ENCODE results near the gene PLEKHA8. TPM values are rescaled to one million over a fixed set of nuclear protein-coding genes. Genes with fewer than 3 reads are reported as not detected.

Gene PLEKHA8
- total and polyA plus RNA-seq, 10 of the 15 experiments (the other 5 are each of a cell fraction or from before 2014, with no cell fraction given) = 1.1 to 13.2 (median 5.7) TPM

- intact Hi-C loops (cut with micrococcal nuclease; ENCODE audit: unreplicated experiment) = loop anchor here (2.0 kb wide), 1 partner anchor 38 kb away; the partner anchor contains the start of gene SCRN1
- Histone ChIP-seq H3K27ac (ENCODE audit: control insufficient read depth, insufficient read depth) (peak within 1 kb of the TSS; percentile 77), H2AFZ (ENCODE audit: control insufficient read depth, low read depth, low read length) (peak within 1 kb of the TSS; percentile 93), H3K27me3 (replicated peaks in 1 of 2; ENCODE audit: control insufficient read depth in 2 of 2, insufficient read depth in 2 of 2, low read length in 1 of 2) (no peaks in the 10 kb centered on the region), H3K4me2 (ENCODE audit: control insufficient read depth, insufficient read depth) (peak within 1 kb of the TSS; percentile 99), H3K79me2 (ENCODE audit: control insufficient read depth, insufficient read depth, low read length) (peaks cover 33% of the 10 kb centered on the region), H3K9ac (ENCODE audit: control insufficient read depth, insufficient read depth, low read length) (peak within 1 kb of the TSS; percentile 86), H3K9me3 (replicated peaks; ENCODE audit: control insufficient read depth, insufficient read depth, low read length) (no peaks in the 10 kb centered on the region), H3K4me1 (ENCODE audit: control insufficient read depth, insufficient read depth, low read length) (no peaks in the 10 kb centered on the region; the same call in 1 of the 2 replicates), H3K36me3 (ENCODE audit: control insufficient read depth in 2 of 2, insufficient read depth in 2 of 2, low read length in 1 of 2) (no peaks in the 10 kb centered on the region; a peak in 1 of 4 replicates), H3K4me3 (peak within 1 kb of the TSS; percentile 76), H4K20me1 (ENCODE audit: control insufficient read depth, insufficient read depth) (no peaks in the 10 kb centered on the region)
- CTCF ChIA-PET = interaction anchor here (0.6 to 1.8 kb wide), 4 partner anchors 35 to 49 kb away, joined by 3 to 7 read pairs (median 3); no protein-coding TSS in a partner anchor
- RAD21 ChIA-PET (ENCODE audit: unreplicated experiment) = interaction anchor here (1.0 kb wide), 2 partner anchors 35 to 49 kb away, joined by 3 read pairs; no protein-coding TSS in a partner anchor
- SMC1A ChIA-PET (ENCODE audit: uncharacterized antibody, unreplicated experiment) = interaction anchor here (1.0 to 1.9 kb wide), 6 partner anchors 35 to 136 kb away, joined by 3 to 11 read pairs (median 4); no protein-coding TSS in a partner anchor
- WGBS (ENCODE audit: insufficient coverage, insufficient replicate concordance, low lambda C conversion rate, missing lambda C conversion rate) = under 1% methylated on average over 35 of the region's 35 CpGs
- in situ Hi-C loops (cut with MboI) = no loop called here
- ATAC-seq = peak; percentile 85
- TSS peak; percentile 82 for BruUV-seq (replicated peaks)
- DNase-seq (ENCODE audit: low read depth, low spot score) = peak; percentile 94
- POLR2A ChIA-PET = interaction anchor here (0.7 to 2.0 kb wide), 3 partner anchors 17 to 49 kb away, joined by 3 to 15 read pairs (median 4); partner anchors contain the start of gene SCRN1
- peak; percentile 31 for FAIRE-seq
- peak; percentile 72 for TF ChIP-seq CREB1 (IDR thresholded peaks at IDR 0.05; ENCODE audit: low read depth)
- TF ChIP-seq MYC (IDR thresholded peaks at IDR 0.05; ENCODE audit: insufficient read depth, insufficient read length, insufficient replicate concordance, low read length, severe bottlenecking) = no peak
- peak; percentile 66; the same call in 1 of the 2 replicates for TF ChIP-seq GATAD2B (conservative IDR thresholded peaks at IDR 0.05; ENCODE audit: low read depth)
- TF ChIP-seq SPI1 (IDR thresholded peaks at IDR 0.05; ENCODE audit: borderline replicate concordance, insufficient read depth, low read depth, low read length) = no peak
- peak; percentile 88; the same call in 1 of the 2 replicates for TF ChIP-seq MXI1 (IDR thresholded peaks at IDR 0.05; ENCODE audit: low read depth, low read length)
- 0 out of 2 replicates have a peak, but pooled peaks have one; percentile 18 for TF ChIP-seq MTA2 (IDR thresholded peaks at IDR 0.05; ENCODE audit: low read depth)
- peak; percentile 7 for TF ChIP-seq RELA (IDR thresholded peaks at IDR 0.05; ENCODE audit: borderline replicate concordance, partially characterized antibody)
- peak; percentile 81 for TF ChIP-seq POLR2A (IDR thresholded peaks at IDR 0.05; ENCODE audit: low read depth, low read length)
- no peak for TF ChIP-seq RAD51 (IDR thresholded peaks at IDR 0.05)
- peak; percentile 100 for TF ChIP-seq RELB (IDR thresholded peaks at IDR 0.05; ENCODE audit: low read depth)
- no peak for TF ChIP-seq ZSCAN29 (IDR thresholded peaks at IDR 0.05)
- peak; percentile 90 for TF ChIP-seq IKZF1 (conservative IDR thresholded peaks at IDR 0.05)
- TF ChIP-seq IRF5 (IDR thresholded peaks at IDR 0.05; ENCODE audit: borderline replicate concordance) = no peak
- TF ChIP-seq TAF1 (IDR thresholded peaks at IDR 0.05; ENCODE audit: borderline replicate concordance, low read depth, low read length) = peak; percentile 46; the same call in 1 of the 2 replicates
- TF ChIP-seq EGR1 (IDR thresholded peaks at IDR 0.05; ENCODE audit: borderline replicate concordance in 1 of 2, low read depth in 2 of 2, low read length in 2 of 2) = peak in 1 of 2 experiments; percentile 66; a peak in 2 of 3 replicates
- TF ChIP-seq CHD4 (IDR thresholded peaks at IDR 0.05) = no peak
- TF ChIP-seq ELK1 (IDR thresholded peaks at IDR 0.05; ENCODE audit: low read depth, low read length) = peak; percentile 44; the same call in 1 of the 2 replicates
- TF ChIP-seq SRF (IDR thresholded peaks at IDR 0.05; ENCODE audit: low read depth in 2 of 2, low read length in 2 of 2) = 0 out of 4 replicates have a peak, but pooled peaks of 1 of the 2 experiments have one; percentile 4
- peak; percentile 82 for TF ChIP-seq SIN3A (IDR thresholded peaks at IDR 0.05; ENCODE audit: low read depth, low read length)
These were observed 1.8 kb upstream of the PLEKHA8 start, which contains the start of gene FKBP14 for GRCh38 chr7:30026229-30027064. FKBP14 (minus strand) TSS chr7:30026702; CDS start chr7:30026508, 194 bp downstream.
